Bone marrow (tissue), 2 donors: Measurements from ENCODE around the gene EFEMP2.
"Not testable (repeated sequence)": the region's sequence is repeated elsewhere in the genome, so short reads cannot be mapped to it uniquely, and the experiment has no call there.

ENCODE experiments used
- DNase-seq, 2 donors: peaks; one replicate each; lab custom pipeline; 2025; lab: John Stamatoyannopoulos, UW

The EFEMP2 gene

GRCh38 chr11:65900125-65900898 lies 27.7 kb upstream of the EFEMP2 start, which contains the start of gene FOSL1:
FOSL1 (minus strand) TSS chr11:65900388; CDS start chr11:65900339, 49 bp downstream.
- peak; percentile 42 to 78 for DNase-seq

DNA sequence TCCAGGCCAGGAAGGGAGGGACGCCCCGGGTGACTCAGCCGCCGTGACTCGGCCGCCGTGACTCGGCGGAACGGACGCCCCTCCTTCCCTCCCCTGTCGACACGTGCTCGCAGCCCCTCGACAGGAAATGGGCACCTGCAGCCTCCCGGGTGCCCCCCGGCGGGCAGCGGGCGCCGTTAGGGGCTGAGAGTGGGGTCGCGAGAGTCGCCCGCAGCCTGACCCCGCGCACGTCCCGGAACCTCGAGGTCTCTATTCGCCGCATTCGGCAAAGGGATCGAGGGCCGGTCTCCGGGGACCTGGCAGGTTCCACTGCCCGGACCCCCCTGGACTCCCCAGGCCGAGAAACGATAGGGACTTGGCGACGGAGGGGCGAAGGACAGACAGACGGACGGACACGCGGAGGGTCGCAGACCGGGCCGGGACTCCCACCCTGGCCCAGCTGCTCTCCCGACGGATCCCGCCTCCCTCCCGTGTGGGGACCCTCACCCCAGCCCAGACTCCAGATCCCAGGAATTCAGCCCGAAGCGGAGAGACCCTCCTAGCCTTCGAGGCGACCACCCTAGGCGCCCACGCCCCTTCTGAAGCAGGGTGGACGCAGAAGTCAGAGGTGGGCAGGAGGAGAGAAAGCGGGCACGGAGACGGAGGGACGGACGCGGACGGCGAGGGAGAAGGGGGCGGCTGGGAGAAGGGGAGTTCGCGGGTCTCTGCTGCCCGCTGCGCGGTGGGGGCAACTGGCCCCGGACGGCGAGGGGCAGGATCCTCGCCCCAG lies 26.9 kb upstream of the EFEMP2 start:
- DNase-seq = peak; percentile 32 to 64

- no peak for DNase-seq
Observed at GRCh38 chr11:65898656-65899355, 26.2 kb upstream of the EFEMP2 start.

DNA sequence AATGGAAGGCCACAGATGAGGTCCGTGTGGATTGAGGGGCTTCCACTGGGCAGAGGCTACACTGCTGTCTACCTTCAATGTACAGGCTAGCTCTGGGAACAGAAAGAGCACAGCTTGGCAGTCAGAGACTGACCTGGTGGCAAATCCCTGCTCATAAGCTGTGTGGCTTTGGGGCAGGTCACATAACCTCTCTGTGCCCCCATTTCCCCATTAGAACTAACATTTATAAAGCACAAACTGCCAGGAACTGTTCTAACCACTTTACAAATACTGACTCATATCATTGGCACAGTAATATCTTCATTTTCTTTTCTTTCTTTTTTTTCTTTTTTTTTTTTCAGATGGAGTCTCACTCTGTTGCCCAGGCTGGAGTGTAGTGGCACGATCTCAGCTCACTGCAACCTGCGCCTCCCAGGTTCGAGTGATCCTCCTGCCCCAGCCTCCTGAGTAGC lies 24.4 kb upstream of the EFEMP2 start:
- DNase-seq = no peak

DNA sequence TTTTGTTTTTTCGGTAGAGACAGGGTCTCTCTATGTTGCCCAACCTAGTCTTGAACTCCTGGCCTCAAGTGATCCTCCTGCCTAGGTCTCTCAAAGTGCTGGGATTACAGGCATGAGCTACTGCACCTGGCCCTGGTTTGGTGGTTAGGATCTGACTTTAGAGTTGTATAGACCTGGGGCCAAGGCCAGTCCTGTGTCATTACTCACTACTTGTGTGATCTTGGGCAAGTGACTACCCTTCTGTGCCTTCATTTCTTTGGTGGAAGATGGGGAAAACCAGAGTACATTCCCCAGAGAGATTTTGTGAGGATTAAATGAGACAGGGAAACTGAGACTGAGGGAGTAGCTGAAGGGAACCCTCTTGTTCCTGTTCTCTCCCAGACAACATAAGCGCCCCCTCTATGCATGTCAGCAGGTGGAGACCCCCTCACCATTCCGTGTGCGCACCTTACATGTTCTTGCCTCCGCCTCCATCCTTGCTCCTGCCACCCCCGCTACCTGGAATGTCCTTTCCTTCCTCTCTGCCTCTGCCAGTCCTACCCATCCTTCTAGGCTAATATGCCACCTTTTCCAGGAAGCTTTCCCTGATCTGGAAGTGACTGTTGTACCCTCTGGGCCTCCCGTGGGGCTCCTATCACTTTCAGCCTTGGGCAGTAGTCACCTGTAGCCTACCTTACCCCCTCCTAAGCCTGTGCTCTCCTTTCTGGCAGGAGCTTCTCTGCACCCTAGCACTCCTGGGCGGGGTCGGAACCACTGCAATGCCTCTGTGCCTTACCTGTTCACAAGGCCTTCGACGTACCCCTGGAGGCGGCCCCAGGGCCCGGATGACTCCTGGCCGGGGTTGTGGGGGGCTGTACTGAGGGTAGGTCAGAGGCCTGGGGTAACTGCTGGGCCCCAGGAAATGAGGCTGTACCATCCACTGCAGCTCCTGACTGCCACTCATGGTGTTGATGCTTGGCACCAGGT lies 23.7 kb upstream of the EFEMP2 start:
- no peak for DNase-seq

GRCh38 chr11:65895482-65895981 lies 22.9 kb upstream of the EFEMP2 start:
- no peak for DNase-seq

DNA sequence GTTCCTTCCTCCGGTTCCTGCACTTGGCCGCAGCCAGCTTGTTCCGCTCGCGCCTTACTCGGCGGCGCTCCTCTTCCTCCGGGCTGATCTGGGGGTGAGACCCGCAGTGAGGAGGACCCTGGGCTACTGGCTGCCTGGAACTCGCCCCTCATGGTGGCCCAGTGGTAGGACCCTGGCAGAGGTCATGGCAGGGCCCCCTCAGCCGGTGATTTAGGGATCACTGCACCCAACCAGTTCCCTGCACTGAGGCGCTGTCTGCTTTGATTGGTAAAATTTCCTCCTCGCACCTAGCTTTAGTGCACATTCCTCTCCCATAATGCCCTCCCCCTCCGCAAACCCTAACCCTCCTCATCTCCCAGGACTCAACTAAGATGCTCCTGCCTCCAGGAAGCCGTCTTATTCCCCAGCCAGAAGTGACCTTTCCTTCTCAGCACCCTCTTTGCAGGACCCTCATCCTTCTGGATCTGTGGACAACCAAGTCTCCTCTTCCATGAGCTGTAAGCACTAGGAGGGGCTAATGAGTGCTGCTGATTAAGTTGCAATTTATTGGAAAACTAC lies 21.5 kb upstream of the EFEMP2 start:
- DNase-seq = no peak

GRCh38 chr11:65892661-65893317 lies 20.2 kb upstream of the EFEMP2 start:
- no peak for DNase-seq

DNA sequence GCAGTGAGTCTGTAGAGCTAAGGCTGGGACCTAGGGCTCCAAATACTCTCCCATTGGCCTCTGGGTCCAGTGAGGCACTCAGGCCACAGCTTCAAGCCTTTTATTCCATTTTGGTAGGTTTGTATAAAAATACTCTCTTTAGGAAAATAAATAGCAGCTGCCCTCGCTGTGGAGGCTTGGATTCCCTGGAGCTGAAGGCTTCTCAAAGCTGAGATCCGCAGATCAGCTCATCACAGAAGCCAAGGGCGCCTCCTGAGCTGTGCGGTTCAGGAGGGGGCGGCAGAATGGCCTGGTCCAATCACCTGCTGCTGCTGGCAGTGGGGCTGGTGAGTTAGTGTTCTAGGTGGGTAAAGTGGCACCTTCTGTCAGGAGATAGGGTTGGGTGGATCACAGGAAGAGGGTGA lies 19.5 kb upstream of the EFEMP2 start:
- DNase-seq = not testable (repeated sequence)

DNA sequence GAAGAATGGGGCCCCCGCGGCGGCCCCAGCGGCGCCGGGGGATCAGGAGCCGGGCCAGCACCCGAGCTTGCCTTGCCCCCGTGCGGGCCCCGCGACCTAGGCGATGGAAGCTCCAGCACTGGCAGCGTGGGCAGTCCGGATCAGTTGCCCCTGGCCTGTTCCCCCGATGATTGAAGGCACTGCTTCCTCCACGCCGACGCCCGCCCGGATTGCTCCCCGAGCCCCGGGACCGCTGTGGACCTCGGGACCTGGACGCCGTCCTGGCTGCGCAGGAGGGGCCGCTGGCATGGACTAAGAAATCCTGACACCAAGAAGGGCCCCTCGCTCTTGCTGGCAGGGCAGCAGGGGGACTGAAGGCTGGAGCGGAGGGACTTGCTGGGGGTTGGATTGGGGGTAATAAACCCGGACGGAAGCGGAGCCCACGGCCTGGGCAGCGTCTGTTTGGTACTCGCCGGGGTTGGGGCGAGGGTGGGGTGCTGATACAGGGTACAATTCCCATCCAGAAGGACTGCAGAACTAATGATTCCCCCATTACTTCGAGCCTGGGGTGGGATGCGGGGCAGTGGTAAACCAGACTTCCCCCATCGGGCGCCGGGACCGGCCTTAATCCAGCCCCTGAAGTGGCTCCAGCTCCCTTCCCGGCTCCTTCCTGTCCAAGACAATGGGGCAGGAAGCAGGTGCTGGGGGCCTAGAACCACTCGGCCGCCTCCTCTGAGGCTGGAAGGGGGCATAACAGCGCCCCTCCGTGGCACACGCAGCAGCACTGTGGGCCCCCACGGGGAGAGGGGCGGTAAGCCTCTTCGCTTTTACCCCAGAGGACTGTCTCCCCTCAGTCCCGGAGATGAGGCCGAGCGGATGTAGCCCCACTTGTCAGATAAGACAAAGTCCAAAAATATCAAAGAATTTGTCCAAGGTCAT lies 18.9 kb upstream of the EFEMP2 start:
- DNase-seq = no peak

GRCh38 chr11:65890324-65891218 lies 18.0 kb upstream of the EFEMP2 start, which contains the start of gene CCDC85B:
CCDC85B (plus strand) TSS chr11:65890673; CDS start chr11:65890784, 111 bp downstream.
- peak; percentile 85 to 89 for DNase-seq

DNA sequence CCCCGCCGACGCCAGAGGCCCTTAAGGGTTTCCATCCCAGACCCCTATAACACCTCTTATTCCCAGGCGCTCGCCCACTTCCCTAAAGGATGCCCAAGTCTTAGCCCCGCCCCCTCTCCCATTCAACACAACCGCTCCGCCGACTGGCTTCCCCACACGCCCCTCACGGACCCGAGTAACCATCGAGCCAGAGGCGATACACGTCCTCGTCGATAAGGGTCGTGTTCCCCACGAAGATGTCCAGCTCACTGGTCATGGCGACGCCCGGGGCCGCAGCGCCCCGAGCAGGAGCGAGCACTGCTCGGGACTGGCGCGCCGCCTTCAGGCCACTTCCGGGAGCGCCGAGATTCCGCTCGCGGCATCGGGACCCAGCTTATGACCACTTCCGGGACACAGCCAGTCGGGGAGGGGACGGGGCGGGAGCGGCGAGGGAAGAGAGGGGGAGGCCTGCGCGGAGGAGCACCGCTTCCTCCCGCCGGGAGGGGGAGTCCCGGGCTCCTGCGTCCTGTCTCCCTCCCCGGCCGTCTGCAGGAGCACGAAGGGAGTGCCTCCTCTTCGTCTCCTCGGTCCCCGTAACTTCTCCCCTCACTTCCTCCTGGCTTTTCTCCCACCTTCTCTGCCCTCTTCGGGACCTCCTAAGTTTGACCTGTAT lies 15.7 kb upstream of the EFEMP2 start, which contains the start of gene FIBP:
Gene FIBP (minus strand): TSS at position 309 of the 652 bp plus-strand sequence. CDS start 53 bp downstream, at position 256.
- DNase-seq = peak; percentile 86 to 93

DNA sequence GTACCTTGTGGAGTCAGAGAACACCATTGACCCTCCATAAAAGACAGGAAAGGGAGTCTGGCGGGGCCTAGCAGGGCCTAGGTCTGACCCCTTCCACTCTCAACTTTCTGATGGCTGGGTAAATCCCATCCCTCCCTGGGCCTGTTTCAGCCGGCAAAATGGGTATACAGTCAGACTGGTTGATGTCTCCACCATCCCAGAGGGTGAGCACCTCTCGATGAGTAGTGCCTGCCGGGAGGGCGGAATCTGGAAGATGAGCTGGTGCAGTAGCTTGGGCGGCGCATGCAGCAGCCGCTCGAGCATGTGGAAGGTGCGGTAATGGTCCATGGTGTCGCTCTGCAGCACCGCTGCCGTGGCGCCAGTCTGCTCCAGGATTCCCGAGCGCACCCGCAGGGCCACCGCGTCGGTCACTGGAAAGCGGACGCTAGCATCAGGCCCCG lies 15.1 kb upstream of the EFEMP2 start:
- no peak for DNase-seq

- no peak for DNase-seq
Observed at GRCh38 chr11:65886826-65887722, 14.5 kb upstream of the EFEMP2 start.

DNA sequence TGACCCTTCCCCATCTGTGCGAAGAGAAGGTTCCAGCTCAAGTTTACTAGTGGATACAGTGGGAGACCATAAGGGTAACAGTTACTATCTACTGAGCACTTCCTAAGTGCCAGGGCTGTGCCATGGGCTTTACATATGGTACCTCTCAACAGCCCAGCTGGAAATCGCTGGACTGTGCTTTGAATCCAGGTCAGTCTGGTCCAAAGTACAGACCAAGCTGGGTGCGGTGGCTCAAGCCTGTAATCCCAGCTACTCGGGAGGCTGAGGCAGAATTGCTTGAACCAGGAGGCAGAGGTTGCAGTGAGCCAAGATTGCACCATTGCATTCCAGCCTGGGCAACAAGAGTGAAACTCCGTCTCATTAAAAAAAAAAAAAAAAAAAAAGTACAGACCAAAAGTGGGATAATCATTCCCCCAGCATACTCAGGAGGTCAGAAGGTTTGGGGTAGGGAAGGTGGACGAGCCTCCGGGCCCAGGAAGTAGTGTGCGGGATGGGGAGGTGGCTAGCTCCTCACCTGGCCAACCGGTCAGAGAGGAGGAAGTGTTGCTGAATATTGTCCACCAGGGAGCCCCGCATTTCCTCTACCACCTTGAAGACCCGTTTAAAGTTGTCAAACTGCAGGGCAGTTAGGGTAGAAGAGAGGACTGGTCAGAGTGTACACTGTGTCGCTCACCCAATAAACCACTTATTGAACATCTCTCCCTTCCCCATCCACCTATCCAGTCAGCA lies 13.4 kb upstream of the EFEMP2 start:
- no peak for DNase-seq
